Spleen (tissue), 7 donors: ENCODE results near the gene TNFSF9.

Experiments
- POLR2A ChIP-seq, 3 donors: fragments of 450-650 bp; IDR thresholded peaks; one replicate each; pipeline ENCODE4 v1.5.1; 2017; ENCODE audit warnings: antibody characterized with exemption in 3 of 3, mild to moderate bottlenecking in 1 of 3
- TF ChIP-seq, protein P1 (sequence below), 11 experiments: fragments of 200-600 bp in 7 of 11; fragments of 450-650 bp in 4 of 11; sonication (generic) in 4 of 11; IDR thresholded peaks in 8 of 11; conservative IDR thresholded peaks in 3 of 11; 1 replicate in 7 of 11; 2 replicates in 4 of 11; pipeline versions ENCODE4 v1.4.0 to v1.8.0; 2016 to 2021; ENCODE audit warnings: antibody characterized with exemption in 11 of 11, inconsistent platforms in 4 of 11, mild to moderate bottlenecking in 1 of 11
- donor health status: DM: no; HTN: no; CAD: no; lungs with moderate emphysema.
- donor health status: DM: no; HTN: no; CAD: no.
- donor health status: DM: no; HTN: no; CAD: no.

DNA sequence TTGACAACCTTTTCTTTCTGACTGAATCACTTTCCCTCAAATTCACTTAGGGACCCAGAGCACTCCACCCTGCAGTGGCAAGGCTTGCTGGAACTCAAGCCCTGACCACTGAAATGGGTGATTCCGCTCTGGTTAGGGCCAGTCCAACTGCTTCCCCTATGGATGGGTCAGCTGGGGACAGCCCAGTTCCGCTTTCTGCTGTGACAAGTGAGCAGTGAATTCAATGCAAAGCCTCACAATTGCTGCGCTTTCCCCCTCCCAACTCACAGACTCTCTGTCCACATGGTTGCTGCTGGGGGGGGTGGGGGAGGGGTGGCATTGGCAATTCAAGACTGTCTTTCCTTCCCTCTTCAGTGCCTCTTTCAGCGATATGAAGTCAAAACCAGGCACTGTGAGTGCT is 41.4 kb downstream of the TNFSF9 start:
- TF ChIP-seq, protein P1, sequence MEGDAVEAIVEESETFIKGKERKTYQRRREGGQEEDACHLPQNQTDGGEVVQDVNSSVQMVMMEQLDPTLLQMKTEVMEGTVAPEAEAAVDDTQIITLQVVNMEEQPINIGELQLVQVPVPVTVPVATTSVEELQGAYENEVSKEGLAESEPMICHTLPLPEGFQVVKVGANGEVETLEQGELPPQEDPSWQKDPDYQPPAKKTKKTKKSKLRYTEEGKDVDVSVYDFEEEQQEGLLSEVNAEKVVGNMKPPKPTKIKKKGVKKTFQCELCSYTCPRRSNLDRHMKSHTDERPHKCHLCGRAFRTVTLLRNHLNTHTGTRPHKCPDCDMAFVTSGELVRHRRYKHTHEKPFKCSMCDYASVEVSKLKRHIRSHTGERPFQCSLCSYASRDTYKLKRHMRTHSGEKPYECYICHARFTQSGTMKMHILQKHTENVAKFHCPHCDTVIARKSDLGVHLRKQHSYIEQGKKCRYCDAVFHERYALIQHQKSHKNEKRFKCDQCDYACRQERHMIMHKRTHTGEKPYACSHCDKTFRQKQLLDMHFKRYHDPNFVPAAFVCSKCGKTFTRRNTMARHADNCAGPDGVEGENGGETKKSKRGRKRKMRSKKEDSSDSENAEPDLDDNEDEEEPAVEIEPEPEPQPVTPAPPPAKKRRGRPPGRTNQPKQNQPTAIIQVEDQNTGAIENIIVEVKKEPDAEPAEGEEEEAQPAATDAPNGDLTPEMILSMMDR (IDR thresholded peaks at IDR 0.05 in 8 of 11, conservative IDR thresholded peaks at IDR 0.05 in 3 of 11): no peak
- no peak for TF ChIP-seq POLR2A (IDR thresholded peaks at IDR 0.05)
